ENCODE data around the gene ST6GALNAC3. TPM values are rescaled to one million over a fixed set of nuclear protein-coding genes. Genes with fewer than 3 reads are reported as not detected.

ST6GALNAC3 gene
- total RNA-seq, 1 donor from 2014 or later, result 3.9 TPM

DNA sequence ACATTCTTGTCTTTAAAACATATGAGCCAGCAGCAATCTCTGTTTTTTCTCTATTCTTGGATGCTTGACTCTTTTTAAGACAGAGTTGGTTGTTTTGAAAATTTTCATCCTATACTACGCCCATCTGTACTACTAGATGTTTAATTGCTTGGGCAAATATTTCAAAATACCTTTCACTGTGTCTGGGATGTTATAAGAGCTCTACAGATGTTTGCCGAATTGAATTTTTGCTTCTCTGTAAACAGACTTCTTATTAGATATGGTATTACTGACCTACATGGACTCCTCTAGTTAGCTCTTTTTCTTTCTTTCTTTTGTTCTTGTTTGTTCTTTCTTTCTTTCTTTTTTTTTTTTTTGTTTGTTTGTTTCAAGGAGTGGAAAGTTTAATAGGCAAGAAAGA, 345.1 kb downstream of the ST6GALNAC3 start:
- intact Hi-C loops (cut with DNase I), result no loop called here
- no peak for DNase-seq (ENCODE audit: missing footprints)
- ATAC-seq, result no peak

DNA sequence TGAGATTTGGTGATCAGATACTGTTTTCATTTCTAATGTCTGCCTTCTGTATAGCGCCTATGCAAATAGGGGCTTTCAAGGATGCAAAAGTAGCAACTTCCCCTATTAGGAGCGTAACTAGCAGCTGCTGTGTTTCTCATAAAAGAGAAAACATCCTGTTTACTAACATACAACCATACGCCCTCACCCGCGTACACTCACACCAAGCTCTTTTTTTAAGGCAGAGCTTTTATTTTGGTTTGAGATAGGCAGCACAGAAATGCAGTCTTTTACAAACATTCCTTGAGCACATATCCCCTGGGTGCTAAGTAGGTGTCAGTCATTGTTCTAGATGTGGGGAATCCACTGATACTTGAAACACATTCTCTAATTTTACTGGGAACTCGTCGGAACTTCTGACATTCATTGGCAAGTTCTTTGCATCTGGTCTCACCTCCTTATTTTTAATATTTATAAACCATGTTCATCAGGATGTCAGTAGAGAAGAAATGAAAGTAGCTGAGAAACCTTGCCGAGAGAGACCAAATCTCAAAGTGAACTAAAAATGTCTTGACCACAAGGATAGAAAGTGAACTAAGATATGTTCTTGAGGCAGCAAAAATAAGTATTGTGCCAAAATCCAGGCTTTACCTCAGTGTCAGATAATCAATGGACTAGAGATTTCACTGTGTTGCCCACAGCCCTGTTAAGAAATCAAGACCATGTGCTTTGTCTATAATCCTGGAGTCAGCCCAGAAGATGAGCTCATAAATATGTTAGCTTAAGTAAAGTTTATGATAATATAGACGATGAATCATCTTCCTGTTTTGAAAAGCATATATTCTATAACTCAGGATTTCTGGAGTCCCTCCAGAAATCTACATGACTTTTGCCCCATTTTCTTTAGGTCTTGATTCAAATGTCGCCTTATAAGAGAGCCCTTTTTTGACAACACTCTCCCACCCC, 350.9 kb downstream of the ST6GALNAC3 start:
- no peak for ATAC-seq
- intact Hi-C loops (cut with DNase I), result no loop called here
- no peak for DNase-seq (ENCODE audit: missing footprints)

DNA sequence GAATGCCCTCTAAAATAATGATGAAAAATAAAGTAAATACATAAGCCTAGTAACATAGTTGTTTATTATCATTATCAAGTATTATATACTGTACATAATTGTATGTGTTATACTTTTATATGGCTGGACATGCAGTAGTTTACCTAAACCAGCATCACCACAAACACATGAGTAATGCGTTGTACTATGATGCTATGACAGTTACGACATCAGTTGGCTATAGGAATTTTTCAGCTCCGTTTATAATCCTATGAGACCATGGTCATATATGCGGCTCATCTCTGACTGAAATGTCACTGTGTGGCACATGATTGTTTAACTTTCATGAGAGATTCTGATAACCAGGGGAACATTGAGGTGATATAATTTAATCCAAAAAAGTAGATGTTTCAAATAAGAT, 352.1 kb downstream of the ST6GALNAC3 start:
- intact Hi-C loops (cut with DNase I), result no loop called here
- DNase-seq (ENCODE audit: missing footprints) (no peak), ATAC-seq (no peak)

DNA sequence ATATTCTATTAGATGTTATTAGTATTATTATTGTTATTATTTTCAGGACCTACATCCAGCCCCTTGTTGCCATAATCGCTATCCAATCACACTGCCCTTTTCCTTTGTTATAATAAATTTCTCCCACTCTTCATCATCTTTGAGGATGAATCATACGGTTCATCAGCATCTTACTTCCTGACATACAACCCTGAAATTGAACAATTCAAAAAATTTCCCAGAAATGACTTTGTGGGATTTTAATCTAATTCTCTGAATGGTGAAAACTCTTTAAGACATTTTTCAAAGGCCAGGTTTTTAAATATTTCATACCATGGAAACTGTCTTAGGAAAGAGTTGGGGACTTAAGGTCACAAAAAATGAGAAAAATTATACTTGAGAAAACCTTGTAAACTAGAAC, 353.5 kb downstream of the ST6GALNAC3 start:
- intact Hi-C loops (cut with DNase I), result no loop called here
- DNase-seq (ENCODE audit: missing footprints), result no peak
- no peak for ATAC-seq

DNA sequence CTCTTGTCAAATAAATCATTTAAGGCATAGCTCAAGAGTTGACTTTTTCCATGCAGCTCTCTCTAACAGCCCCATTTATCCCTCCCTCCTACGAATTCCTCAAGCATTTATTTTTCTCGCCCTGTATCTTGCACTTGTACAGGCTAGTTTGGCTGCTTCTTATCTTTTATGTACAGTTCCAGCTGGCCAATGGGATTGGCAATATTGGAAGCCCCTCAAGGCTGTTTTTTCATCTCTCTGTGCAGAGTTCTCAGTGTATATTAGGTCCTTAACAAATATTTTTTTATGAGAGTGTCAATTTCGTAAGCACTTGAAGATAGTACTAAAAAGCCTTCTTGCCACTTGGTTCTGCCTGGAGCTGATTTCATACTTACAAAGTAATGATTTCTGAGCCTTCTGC, 356.0 kb downstream of the ST6GALNAC3 start:
- no peak for DNase-seq (ENCODE audit: missing footprints)
- ATAC-seq, result no peak
- intact Hi-C loops (cut with DNase I), result no loop called here

DNA sequence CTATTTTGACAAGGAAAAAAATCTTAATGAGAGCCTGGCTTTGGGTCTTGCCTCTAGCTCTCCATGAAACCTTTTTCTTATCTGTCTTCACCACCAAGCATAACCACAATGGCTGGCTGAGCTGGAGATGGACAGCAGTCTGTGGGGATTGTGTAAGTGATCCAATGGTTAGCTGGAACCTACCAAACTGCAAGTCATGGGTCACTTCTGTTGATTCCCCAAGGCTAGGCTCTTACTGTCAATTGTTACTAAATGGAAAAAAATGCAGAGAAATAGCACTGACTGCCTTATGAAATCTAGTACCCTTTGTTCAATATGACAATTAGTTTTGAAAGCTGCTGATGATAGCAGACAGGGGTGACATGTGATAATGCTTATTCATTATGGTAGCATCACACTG, 359.0 kb downstream of the ST6GALNAC3 start:
- DNase-seq (ENCODE audit: missing footprints), result no peak
- intact Hi-C loops (cut with DNase I), result no loop called here
- ATAC-seq, result no peak

DNA sequence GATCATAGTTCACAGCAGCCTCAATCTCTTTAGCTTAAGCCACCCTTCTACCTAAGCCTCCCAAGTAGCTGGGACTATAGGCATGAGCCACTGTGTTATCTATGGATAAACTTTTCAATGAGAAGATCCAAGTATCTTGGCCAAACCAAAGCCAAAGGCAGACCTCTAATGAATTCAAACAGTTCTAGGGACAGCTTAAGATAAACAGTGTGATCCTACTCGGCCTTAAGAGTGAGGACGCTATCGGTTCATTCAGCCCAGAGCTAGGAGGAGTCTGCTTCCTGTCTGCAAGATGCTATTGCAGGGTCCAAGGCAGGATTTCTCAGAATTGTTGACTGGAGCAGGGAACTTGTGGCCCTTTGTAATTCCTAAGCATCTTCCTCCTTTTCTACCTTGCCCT, 368.7 kb downstream of the ST6GALNAC3 start:
- no peak for ATAC-seq
- intact Hi-C loops (cut with DNase I), result no loop called here
- no peak for DNase-seq (ENCODE audit: missing footprints)

DNA sequence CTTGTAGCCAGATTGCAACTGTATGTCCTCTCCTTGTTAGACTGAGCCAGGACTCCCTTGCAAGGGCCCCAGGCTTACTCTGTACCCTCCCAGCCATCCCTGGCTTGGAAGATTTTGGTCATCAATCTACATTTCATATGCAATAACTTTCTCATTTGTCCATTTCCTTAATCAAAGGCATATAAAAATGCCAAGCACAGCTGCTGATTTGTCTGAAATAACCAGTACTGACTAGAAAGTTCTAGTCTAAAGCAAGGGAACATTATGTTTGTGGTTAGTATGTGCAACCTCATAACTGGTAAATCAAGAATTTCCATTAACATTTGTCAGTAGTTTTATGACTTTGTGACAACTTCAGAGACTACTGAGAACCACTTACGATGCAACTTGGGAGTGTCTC, 370.2 kb downstream of the ST6GALNAC3 start:
- intact Hi-C loops (cut with DNase I), result no loop called here
- no peak for ATAC-seq
- no peak for DNase-seq (ENCODE audit: missing footprints)

DNA sequence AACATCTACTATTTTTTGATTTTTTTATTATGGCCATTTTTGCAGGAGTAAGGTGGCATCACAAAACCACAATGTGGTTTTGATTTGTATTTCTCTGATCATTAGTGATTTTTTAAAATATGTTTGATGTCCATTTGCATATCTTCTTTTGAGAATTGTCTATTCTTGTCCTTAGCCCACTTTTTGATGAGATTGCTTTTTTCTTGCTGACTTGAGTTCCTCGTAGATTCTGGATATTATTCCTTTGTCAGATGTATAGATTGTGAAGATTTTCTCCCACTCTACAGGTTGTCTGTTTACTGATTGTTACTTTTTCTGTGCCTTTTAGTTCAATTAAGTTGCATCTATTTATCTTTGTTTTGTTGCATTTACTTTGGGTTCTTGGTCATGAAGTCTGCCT, 375.7 kb downstream of the ST6GALNAC3 start:
- ATAC-seq (no peak), DNase-seq (ENCODE audit: missing footprints) (no peak)
- intact Hi-C loops (cut with DNase I), result no loop called here

DNA sequence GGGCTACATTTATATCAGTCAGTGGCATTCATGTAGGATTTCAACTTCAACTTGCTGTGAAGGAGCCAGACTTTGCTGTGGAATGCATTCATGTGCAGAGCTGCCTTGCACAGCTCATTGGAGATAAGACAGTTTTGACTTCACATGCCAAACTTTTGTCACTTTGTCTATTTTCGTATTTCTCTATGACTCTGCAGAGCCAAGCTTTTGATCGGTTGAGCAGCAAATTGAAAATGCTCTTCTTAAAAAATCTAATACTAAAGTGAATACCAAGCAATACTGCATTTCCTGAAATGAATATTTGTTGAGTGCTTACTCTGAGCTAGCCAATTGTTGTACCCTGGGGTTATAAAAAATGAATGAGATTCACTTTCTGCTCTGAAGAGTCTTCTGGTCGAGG, 388.7 kb downstream of the ST6GALNAC3 start:
- ATAC-seq (no peak), DNase-seq (ENCODE audit: missing footprints) (no peak)
- intact Hi-C loops (cut with DNase I), result no loop called here

DNA sequence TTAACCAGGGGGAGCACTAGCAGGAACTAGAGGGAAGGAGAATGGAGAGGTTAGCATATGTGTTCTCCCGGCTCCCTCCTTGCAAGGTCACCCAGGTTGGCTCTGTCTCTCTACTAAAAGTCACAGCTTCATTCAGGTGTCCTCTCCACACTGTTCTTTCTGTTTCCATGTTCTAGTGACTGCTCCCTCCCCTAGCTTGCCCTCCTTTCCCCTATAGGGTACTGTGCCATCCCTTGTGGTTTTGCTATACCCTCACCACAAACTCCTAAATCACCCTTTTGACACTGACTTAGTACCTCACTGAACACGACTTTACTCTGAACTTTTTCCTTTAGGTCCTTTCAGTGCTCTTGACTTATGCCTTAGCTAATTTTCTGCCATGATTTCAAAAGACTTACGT, 389.3 kb downstream of the ST6GALNAC3 start:
- DNase-seq (ENCODE audit: missing footprints), result no peak
- intact Hi-C loops (cut with DNase I), result no loop called here
- ATAC-seq, result no peak

DNA sequence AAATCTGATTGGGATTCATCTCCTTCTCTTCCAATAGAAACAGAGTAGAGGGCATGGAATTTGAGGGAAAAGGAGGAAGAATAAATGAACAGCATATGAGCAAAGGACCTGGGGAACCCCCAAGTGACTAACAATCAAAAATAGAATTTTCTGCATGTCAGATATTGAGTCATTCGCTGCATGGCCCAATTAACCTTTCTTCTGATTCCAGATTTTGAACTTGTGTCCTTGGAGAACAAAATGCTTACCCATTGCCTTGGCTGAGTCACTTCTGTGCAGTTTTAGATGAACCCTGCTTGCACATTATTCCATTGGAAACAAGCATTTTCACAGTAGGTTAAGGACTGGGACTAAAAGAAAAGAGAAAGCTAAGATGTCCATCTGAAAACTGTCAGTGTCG, 390.5 kb downstream of the ST6GALNAC3 start:
- intact Hi-C loops (cut with DNase I), result no loop called here
- DNase-seq (ENCODE audit: missing footprints), result no peak
- ATAC-seq, result no peak

DNA sequence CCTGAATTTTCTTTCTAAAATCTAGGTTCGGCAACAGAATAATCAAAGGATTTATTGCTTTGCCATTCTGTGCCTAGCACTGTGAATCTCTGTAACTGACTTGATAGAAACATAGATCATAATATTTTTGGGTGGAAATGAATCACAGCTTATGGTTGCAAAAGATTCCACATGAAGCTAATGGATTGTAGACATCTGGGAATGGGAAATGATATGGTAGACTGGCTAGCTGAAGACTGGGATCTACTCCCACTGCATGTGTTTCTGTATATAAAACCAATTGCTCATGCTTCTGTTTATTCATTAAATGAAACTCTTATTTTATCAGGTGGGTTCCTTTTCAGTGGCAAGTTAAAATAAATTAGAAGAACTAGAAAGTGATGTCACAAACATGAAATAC, 395.6 kb downstream of the ST6GALNAC3 start:
- no peak for DNase-seq (ENCODE audit: missing footprints)
- intact Hi-C loops (cut with DNase I), result no loop called here
- no peak for ATAC-seq

DNA sequence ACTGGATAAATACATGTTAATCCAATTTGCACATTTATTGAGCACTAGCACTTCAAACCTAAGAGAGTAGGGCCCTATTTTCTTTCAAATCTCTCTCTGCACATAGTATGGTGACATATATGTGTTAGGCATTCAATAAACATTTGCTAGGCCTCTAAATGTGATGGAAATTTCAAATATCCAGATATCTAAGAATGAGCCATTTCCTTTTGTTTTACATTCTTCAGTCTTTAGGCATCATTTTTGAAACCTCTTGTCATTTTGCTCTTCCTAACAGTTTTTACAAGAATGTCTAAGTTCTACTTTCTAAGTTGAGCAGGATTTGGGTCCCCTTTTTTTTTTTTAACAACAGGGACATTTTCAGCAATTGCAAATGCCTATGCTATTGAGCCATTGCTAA, 397.0 kb downstream of the ST6GALNAC3 start:
- intact Hi-C loops (cut with DNase I), result no loop called here
- no peak for DNase-seq (ENCODE audit: missing footprints)
- no peak for ATAC-seq

DNA sequence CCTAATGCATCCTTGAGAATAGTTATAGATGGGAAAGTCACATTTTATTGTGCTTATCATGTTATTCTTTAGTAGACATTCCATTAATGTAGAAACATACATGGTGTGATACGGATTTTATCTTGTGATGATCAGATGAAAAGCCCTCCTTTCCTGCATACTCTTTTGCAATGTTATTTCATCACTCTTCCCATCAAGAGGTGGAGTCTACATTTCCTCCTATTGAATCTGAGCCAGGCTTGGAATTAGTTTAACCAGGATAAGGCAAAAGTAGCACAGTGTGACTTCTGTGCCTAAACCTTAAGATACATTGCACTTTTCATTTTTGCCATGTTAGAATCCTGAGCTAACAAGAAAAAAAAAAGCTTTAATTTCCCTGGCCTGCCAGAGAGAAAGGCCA, 399.0 kb downstream of the ST6GALNAC3 start:
- no peak for ATAC-seq
- intact Hi-C loops (cut with DNase I), result no loop called here

DNA sequence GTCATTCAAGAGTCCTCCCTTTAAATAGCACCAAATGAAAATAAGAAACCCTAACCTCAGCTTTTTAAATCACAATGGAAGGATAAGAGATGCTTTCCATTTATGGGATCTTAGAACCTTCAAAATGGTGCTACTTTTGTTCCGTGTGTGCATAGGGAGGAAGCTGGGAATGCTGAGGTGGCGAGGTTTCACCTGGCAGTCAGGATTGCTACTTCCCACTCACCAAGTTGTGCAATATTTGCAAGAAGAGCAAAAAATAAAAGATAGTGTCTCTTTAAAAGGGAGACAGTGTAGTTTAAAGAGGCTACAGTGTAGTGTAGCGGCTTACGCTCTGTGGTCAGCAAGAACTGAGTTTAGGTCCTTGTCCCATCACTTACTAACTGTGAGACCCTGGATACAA, 400.4 kb downstream of the ST6GALNAC3 start:
- intact Hi-C loops (cut with DNase I), result no loop called here
- no peak for DNase-seq (ENCODE audit: missing footprints)
- no peak for ATAC-seq

More for the DNA sequence above, 399.0 kb downstream of the ST6GALNAC3 start:
- no peak for DNase-seq (ENCODE audit: missing footprints)

DNA sequence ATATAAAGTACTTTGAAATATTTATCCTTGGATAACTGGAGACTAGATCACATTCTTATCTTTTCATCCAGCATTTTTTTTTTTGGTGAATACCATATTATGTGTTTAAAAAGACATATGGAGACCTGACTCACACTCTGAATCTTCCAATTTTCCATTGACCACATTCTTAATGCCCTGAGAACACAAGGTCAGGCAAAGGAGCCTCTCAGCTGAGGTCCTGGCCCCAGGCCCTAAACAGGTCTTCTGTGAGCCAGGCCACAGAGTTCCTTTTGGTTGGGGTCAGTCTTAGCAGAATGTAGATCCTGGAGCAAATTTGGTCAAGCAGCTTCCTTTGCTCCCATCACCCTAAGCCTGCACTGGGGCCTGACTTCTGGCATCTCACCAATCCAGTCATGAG, 402.6 kb downstream of the ST6GALNAC3 start:
- ATAC-seq (no peak), DNase-seq (ENCODE audit: missing footprints) (no peak)
- intact Hi-C loops (cut with DNase I), result no loop called here

DNA sequence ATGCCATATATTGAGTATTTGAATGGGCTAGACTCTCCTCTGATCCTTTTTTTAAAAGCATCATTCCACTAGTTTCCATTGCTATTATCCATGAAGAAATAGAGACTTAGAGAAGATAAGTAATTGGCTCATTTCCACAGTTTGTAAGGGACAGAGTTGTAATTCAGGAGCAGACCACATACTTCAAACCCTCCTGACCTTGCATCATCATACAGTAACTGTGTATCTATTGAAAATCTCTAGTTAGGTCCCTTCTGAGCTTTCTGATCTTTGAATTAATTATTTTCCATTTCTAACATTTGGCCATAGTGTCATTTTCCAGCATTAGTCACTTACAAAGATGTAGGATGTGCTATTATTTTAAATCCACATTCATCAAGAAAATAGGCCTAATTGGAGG, 406.3 kb downstream of the ST6GALNAC3 start:
- DNase-seq (ENCODE audit: missing footprints), result no peak
- intact Hi-C loops (cut with DNase I), result no loop called here
- ATAC-seq, result no peak

DNA sequence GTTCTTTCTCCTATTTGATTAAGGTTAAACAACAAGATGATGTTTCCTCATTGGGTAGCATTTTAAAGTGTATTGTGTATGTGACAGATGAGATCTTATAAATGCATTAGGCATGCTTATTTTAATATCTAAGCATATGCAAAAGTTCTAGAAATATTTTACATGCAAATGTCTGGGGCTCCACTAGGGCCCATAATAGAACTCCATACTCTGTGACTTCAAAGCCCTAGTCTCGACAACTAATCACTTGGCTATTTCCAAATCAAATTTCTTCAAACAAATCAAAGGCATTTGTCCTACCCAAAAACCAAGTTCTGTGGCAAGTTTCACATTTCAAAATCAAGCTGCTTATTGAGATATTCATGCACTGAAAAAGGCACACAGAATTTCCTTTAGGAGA, 407.1 kb downstream of the ST6GALNAC3 start:
- DNase-seq (ENCODE audit: missing footprints), result no peak
- ATAC-seq, result no peak
- intact Hi-C loops (cut with DNase I), result no loop called here

DNA sequence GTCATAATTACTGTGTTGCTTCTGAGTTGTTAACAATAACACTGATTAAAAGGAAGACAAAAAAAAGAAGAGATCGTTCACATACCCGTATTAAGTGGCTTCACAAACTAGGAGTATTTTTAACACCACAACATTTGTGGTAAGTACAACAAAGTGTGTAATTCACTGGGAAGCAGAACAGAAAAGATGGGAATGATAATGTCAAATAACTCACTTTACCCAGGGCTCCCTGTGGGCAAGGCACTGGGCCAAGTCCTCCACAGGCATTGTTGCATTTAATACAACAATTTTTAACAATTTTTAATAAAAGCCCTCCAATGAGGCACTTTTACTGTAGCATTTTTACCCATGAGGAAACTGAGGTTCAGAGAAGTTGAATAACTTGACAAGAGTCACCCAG, 407.7 kb downstream of the ST6GALNAC3 start:
- intact Hi-C loops (cut with DNase I), result no loop called here
- no peak for ATAC-seq
- no peak for DNase-seq (ENCODE audit: missing footprints)

DNA sequence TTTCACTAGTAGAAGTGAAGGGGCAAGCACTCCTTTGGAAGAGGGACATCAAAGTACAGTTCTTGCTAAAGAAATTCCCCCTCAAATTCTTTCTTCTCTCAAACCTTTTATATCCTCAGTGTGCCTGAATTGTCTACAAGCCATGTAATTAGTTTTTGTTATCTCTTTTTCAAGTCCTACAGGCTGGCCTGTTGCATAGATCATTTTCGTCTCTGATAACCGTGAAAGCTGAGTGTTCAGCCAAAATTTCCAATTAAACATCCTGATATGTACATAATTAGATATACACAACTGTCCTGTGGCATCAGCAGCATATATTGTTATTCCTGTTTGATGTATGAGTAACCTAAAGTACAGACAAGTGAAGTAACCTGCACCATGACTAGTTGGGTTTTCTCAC, 417.2 kb downstream of the ST6GALNAC3 start:
- DNase-seq (ENCODE audit: missing footprints), result no peak
- ATAC-seq, result no peak
- intact Hi-C loops (cut with DNase I), result no loop called here
